ENCODE measurements around the gene MCOLN1. TPM values are rescaled to one million over a fixed set of nuclear protein-coding genes. Genes with fewer than 3 reads are reported as not detected.

MCOLN1 gene
- 18.5 TPM for total RNA-seq
- long read RNA-seq, transcript MCOLN1-201 (14 exons, 2,082 nt) = major isoform, 27 of 40 reads
- long read RNA-seq, partial matches to known transcripts = 2 of 40 reads
- long read RNA-seq, other reads (novel, unspliced or antisense) = 7 of 40 reads

DNA sequence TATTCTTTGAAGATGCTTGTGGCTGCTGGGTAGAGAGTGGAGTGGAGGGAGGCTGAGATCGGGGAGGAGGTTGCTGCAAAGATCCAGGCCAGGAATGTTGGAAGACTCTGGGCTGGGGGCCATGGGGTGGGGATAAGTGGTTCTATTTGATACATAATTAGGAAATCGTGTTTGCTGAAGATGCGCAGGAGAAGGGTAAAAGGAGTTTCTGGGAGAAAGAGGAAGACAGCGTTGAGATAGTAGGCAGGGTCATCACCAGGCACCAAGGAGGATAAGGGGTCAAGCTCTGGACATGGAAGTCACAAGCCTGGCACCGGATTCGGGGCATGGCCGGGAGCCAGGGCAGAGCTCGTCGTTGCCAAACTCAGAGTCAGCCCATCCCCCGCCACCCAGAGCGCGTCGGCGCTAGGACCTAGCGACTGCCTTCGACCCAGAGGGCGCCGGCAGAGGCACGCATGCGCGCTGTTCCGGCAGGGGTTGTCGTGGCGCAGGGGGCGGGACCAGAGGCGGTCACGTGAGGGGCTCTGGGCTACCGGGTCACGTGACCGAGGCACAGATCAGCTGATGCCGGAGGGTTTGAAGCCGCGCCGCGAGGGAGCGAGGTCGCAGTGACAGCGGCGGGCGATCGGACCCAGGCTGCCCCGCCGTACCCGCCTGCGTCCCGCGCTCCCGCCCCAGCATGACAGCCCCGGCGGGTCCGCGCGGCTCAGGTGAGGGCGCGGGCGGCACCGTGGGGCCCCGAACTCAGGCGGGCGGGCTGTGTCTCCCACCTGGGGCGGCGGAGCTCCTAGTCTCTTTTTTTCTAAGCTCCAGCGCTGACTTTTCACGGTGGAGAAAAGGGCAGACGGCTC, at the start of gene MCOLN1:
MCOLN1 (plus strand) TSS at position 553 of the 851 bp plus-strand sequence; CDS start at position 680, 127 bp downstream.
- peak; percentile 94 for ATAC-seq
- intact Hi-C loops (cut with micrococcal nuclease) = no loop called here

GRCh38 chr19:7475665-7476064, 46.8 kb upstream of the MCOLN1 start:
- DNase-seq (no peak), ATAC-seq (no peak)
- intact Hi-C loops (cut with micrococcal nuclease) = no loop called here

More for the DNA sequence above, at the start of gene MCOLN1:
- DNase-seq = peak; percentile 100

DNA sequence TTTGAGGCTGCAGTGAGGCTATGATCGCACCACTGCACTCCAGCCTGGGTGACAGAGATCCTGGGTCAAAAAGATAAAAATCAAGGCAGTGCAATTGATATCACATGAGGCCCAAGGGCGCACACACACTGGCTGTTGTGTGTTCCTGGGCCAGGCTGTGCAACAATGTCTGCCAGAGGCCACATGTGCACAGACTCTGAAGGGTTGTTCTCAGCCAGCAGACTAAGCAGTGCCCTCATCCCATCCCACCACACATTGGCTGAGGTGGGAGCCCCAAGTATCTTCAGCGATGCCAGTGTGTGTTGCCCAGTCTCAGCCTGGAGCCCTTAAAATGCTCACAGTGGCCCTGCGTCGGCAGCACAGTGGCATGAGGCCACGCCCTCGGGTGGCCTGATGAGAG, 46.2 kb upstream of the MCOLN1 start:
- ATAC-seq = no peak
- intact Hi-C loops (cut with micrococcal nuclease) = no loop called here

DNA sequence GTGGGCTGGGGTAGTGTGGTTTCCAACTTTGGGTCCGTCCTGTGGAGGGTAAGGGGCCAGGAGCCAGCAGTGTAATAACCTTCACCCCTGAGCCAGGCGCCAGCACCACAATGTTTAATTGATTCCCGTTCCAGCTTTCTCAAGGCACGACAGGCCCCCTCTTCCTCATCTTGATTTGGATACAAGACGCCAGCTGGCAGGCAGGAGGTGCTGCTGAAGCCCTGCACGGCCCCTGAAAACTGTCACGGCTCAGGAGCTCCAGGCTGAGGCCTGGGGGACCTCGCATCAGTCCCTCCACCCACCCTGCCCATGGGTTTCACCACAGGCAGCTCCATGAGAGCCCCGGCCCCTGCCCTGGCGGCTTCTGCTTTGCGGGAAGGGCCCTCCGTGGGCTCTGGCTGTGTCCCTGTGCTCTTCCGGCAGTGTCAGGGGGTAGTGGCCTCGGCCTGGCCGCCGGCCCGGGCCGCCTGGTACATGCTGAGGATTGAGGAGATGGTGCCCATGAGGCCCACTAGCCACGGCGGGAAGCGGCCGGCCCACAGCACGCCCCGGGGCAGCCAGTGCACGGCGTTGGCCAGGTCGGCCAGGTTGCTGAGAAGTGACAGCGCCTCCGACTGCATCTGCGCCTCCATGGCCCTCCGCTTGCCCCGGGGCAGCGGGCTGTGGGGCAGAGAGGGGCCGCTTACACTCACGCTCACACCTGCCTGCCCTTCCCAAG, 45.5 kb upstream of the MCOLN1 start:
- intact Hi-C loops (cut with micrococcal nuclease) = no loop called here
- ATAC-seq (no peak), DNase-seq (no peak)

More for the DNA sequence above, 46.2 kb upstream of the MCOLN1 start:
- no peak for DNase-seq

DNA sequence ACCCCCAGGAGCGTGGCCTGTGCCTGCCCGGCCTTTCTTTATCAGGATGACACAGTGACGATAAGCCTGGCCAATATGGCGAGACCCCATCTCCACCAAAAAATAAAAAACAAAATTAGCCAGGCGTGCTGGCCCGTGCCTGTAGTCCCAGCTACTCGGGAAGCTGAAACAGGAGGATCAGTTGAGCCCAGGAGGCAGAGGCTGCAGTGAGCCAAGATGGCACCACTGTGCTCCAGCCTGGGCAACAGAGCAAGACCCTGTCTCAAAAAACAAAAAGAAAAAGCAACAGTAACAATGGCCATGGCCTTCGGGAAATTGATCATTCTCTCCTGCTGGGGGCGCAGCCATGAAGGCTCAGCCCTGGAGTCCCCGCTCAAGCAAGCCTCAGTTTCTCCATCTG, 44.7 kb upstream of the MCOLN1 start:
- intact Hi-C loops (cut with micrococcal nuclease) = no loop called here
- DNase-seq (no peak), ATAC-seq (no peak)

GRCh38 chr19:7478173-7478842, 44.1 kb upstream of the MCOLN1 start:
- DNase-seq (no peak), ATAC-seq (peak; percentile 25)
- intact Hi-C loops (cut with micrococcal nuclease) = no loop called here

- DNase-seq (no peak), ATAC-seq (no peak)
- intact Hi-C loops (cut with micrococcal nuclease) = no loop called here
These were observed 43.6 kb upstream of the MCOLN1 start for GRCh38 chr19:7478843-7479227.

DNA sequence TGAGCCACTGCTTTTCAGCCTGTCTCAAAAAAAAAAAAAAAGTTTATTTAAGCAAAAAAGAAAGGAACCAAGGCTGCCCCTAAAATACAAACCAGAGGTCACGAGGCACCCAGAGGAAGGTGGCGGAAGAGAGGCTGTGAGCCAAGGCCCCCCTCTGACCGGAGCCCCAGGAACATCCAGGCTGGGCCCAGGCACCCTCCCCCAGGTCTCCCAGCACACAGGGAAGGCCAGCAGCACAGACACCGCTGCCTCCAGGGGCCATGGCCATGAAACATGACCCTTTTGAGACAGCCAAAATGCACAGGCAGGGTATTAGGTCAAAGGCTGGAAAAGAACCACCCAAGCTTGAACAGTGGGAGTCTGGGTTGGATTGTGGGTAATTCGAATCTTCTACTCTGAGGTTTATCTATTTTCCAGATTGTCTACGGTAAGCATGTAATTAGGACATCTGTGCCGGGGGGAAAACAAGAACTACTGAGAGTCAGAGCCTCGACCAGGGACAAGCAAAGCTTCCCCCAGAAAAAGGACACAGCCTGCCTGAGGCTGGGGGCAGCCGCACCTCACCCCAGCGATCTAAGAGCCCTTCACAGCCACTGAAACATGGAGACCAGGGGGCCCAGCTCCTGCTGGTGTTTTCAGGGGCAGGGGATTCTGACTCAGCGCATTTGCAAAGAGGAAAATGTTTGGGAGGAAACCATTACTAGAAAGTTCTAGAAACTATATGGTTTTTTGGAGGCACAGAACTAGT, 42.0 kb upstream of the MCOLN1 start:
- DNase-seq (no peak), ATAC-seq (peak; percentile 30)
- intact Hi-C loops (cut with micrococcal nuclease) = no loop called here

DNA sequence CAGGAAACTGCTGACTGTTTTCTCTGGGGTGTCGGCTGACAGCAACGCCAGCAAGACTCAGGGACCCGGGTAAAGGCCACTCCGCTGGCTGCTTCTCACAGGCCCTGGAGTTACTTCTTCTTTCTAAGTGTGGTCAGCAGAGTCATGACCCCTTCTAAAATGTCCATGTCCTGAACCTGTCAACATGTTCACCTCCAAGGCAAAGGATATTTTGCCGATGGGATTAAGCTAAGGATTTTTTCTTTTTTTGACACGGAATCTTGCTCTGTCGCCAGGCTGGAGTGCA, 41.5 kb upstream of the MCOLN1 start:
- DNase-seq = no peak

GRCh38 chr19:7482584-7483439, 39.6 kb upstream of the MCOLN1 start:
- ATAC-seq (peak; percentile 22), DNase-seq (peak; percentile 71)
- intact Hi-C loops (cut with micrococcal nuclease) = no loop called here

More for the DNA sequence above, 41.5 kb upstream of the MCOLN1 start:
- intact Hi-C loops (cut with micrococcal nuclease) = no loop called here
- ATAC-seq = peak; percentile 32

DNA sequence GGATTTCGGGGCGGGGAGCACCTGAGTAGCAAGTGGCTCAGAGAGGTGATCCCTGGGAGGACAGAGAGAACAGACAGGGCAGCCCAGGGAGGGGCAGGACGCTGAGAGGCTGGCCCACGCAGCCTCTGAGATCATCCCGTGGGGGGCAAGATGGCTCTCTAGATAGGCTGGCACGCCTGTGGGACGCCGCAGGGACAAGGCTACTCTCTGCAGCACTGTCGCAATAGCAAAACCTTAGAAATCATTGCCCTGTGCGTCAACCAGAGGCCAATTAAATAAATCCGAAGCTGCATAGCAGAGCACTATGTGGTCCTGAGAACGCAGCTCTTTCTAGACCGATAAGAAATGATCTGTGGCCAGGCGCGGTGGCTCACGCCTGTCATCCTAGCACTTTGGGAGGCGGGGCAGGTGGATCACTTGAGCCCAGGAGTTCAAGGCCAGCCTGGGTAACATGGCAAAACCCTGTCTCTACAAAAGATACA, 38.7 kb upstream of the MCOLN1 start:
- intact Hi-C loops (cut with micrococcal nuclease) = no loop called here
- ATAC-seq = no peak
- DNase-seq = no peak

DNA sequence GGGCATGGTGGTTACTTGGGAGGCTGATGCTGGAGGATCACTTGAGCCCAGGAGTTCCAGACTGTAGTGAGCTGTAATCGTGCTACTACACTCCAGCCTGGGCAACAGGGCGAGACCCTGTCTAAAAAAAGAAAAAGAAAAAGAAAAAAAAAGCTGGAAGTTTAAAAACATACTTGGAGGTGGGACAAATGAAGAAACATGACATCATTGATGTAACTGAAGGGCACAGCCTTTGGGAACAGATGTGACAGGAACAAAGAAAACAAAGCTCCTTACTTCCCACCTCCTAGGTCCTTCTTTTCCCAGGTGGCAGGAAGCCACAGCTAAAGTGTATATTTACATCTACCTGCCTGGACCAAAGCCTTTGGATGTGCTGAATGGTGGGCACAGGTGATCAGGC, 35.5 kb upstream of the MCOLN1 start:
- ATAC-seq = no peak
- DNase-seq = no peak
- intact Hi-C loops (cut with micrococcal nuclease) = no loop called here

- DNase-seq (peak; percentile 96), ATAC-seq (peak; percentile 99)
- intact Hi-C loops (cut with micrococcal nuclease) = no loop called here
These were observed 33.6 kb upstream of the MCOLN1 start, which contains the start of gene PEX11G for GRCh38 chr19:7488736-7489353. Gene PEX11G, minus strand, starts transcription at chr19:7489035. Its CDS starts 25 bp downstream, at chr19:7489010.

- ATAC-seq = no peak
- intact Hi-C loops (cut with micrococcal nuclease) = no loop called here
- DNase-seq = no peak
These were observed 32.8 kb upstream of the MCOLN1 start for GRCh38 chr19:7489609-7490044.

DNA sequence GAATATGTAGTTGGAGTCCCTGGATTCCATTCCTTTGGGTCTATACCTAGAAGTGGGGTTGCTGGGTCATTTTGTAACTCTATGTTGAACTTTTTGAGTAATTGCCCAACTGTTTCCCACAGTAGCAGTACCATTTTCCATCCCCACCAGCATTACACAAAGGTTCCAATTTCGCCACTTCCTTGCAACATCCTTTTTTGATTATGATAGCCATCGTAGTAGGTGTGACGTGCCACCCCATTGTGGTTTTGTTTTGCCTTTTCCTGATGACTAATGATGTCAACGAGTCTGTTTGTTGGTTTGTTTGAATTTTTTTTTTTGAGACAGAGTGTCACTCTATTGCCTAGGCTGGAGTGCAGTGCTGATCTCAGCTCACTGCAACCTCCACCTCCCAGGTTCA, 30.3 kb upstream of the MCOLN1 start:
- intact Hi-C loops (cut with micrococcal nuclease) = no loop called here
- DNase-seq = no peak
- ATAC-seq = no peak

DNA sequence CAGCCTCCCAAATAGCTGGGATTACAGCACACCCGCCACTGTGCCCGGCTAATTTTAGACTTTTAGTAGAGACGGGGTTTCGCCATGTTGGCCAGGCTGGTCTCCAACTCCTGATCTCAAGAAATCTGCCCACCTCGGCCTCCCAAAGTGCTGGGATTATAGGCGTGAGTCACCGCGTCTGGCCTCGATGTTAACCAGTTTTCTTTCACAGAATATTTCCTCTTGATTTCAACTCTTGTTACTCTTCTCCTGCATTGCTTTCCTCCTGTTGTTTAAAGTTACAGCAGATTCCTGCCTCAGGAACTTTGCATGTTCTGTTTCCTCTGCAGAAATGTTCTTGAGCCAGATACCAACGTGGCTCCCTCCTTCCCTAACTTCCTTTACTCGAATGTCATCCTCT, 29.9 kb upstream of the MCOLN1 start:
- ATAC-seq (no peak), DNase-seq (no peak)
- intact Hi-C loops (cut with micrococcal nuclease) = no loop called here

DNA sequence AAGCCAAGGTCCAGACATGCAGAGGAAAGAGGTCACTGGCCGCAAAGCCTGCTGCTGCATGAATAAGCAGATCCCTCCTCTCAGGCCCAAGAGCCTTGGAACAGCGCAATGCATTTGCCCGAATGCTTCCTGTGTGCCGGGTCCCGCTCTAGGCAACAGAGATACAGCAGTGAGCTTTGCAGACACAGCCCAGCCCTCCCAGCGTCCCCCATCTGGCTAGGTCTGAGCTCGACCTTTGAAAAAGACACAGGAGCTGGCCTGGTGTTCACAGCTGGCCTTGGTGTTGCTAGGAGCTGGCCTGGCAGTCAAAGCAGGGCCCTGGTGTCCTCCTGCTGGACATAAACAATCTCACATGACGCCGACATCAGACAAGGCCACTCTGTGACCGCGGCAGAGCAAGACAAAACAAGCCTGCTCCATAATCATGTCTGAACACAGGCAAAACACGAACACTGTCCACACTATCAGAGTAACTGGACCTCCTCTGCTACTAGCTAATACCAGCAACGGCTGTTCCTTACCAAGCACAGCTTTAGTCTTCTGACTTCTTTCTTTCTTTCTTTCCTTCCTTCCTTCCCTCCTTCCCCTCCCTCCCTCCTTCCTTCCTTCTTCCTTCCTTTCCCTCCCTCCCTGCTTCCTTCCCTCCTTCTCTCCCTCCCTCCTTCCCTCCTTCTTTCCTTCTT, 27.9 kb upstream of the MCOLN1 start:
- intact Hi-C loops (cut with micrococcal nuclease) = no loop called here
- ATAC-seq (peak; percentile 85), DNase-seq (peak; percentile 66)
